PC-3 (cell line): ENCODE measurements around the gene SNCG. TPM values are rescaled to one million over a fixed set of nuclear protein-coding genes. Genes with fewer than 3 reads are reported as not detected.

Experiments used
- ATAC-seq: fragments of 200-7000 bp; cut with Tn5 transposase; 2 replicates; pipeline ENCODE4 v1.9.1; 2020; ENCODE audit warnings: mild to moderate bottlenecking, moderate library complexity
- BruUV-seq: library from RNA; stranded (reverse); fragments of 400-500 nt; replicated peaks from 2 replicates; lab custom pipeline; 2021; lab: Mats Ljungman, UMichigan
- CTCF ChIA-PET: fragments of 300-600 bp; sonication (Branson Sonifier 250); formaldehyde crosslinking; loops from one replicate; lab custom pipeline; 2022; ENCODE audit warnings: antibody characterized with exemption; lab: Charles Lee
- POLR2A ChIA-PET: fragments of 300-600 bp; sonication (Branson Sonifier 250); formaldehyde crosslinking; loops from one replicate; lab custom pipeline; 2022; ENCODE audit warnings: antibody characterized with exemption; ENCODE audit not compliant: unreplicated experiment; lab: Charles Lee
- DNase-seq: peaks from one replicate; pipeline ENCODE4 v3.0.0-alpha.2; 2015
- H2AFZ ChIP-seq: fragments of 300-600 bp; sonication (generic); 2 replicates; pipeline ENCODE4 v1.6.0; 2016; ENCODE audit warnings: antibody characterized with exemption, low read length
- H3F3A ChIP-seq: fragments of 300-600 bp; sonication (generic); one replicate; pipeline ENCODE4 v1.6.0; 2017; ENCODE audit warnings: antibody characterized with exemption, low read length, control low read depth, mild to moderate bottlenecking; ENCODE audit not compliant: unreplicated experiment
- H3K27ac ChIP-seq: fragments of 300-600 bp; sonication (generic); 2 replicates; pipeline ENCODE4 v1.5.1; 2016; ENCODE audit warnings: mild to moderate bottlenecking, low read length
- H3K27me3 ChIP-seq: fragments of 300-600 bp; sonication (generic); 2 replicates; pipeline ENCODE4 v1.6.1; 2016; ENCODE audit warnings: low read length, mixed read lengths
- H3K36me3 ChIP-seq: fragments of 300-600 bp; sonication (generic); 2 replicates; pipeline ENCODE4 v1.6.1; 2016; ENCODE audit warnings: low read depth, mixed run types, low read length, mixed read lengths
- H3K4me1 ChIP-seq: fragments of 300-600 bp; sonication (generic); 2 replicates; pipeline ENCODE4 v1.5.1; 2016; ENCODE audit warnings: low read length; ENCODE audit not compliant: insufficient read depth
- H3K4me2 ChIP-seq: fragments of 300-600 bp; sonication (generic); 2 replicates; pipeline ENCODE4 v1.6.0; 2016; ENCODE audit warnings: low read length
- H3K4me3 ChIP-seq: fragments of 300-600 bp; sonication (generic); 2 replicates; pipeline ENCODE4 v1.5.1; 2016; ENCODE audit warnings: mild to moderate bottlenecking, low read length, mixed read lengths
- H3K79me2 ChIP-seq: fragments of 300-600 bp; sonication (generic); 2 replicates; pipeline ENCODE4 v1.6.1; 2017; ENCODE audit warnings: low read length, mixed read lengths
- H3K9ac ChIP-seq: fragments of 300-600 bp; sonication (generic); 2 replicates; pipeline ENCODE4 v1.6.0; 2016; ENCODE audit warnings: mild to moderate bottlenecking, low read length
- H3K9me2 ChIP-seq: fragments of 300-600 bp; sonication (generic); replicated peaks from 2 replicates; pipeline ENCODE4 v1.6.1; 2016; ENCODE audit warnings: mixed run types, low read length, mixed read lengths
- H3K9me3 ChIP-seq: fragments of 300-600 bp; sonication (generic); 2 replicates; pipeline ENCODE4 v1.6.1; 2016; ENCODE audit warnings: low read length, mixed read lengths
- H4K20me1 ChIP-seq: fragments of 300-600 bp; sonication (generic); 2 replicates; pipeline ENCODE4 v1.6.1; 2016; ENCODE audit warnings: low read length, mixed read lengths
- EZH2 ChIP-seq: fragments of 300-600 bp; sonication (generic); IDR thresholded peaks from one replicate; pipeline ENCODE4 v1.6.1; 2017; ENCODE audit warnings: antibody characterized with exemption, mild to moderate bottlenecking, low read length; ENCODE audit not compliant: unreplicated experiment
- EZH2phosphoT487 ChIP-seq: fragments of 300-600 bp; sonication (generic); IDR thresholded peaks from 2 replicates; pipeline ENCODE4 v1.6.1; 2018; ENCODE audit warnings: mild to moderate bottlenecking, antibody characterized with exemption, low read length, borderline replicate concordance
- intact Hi-C: fragments of 100-400 bp; cut with micrococcal nuclease; formaldehyde crosslinking; loops from 2 replicates; pipeline ENCODE4 v1.9.0; 2023
- total RNA-seq: library from RNA; depleted of rRNA; stranded (reverse); fragments of >200 nt; gene quantifications from 2 replicates; pipeline ENCODE4 v1.2.3, GENCODE V29; 2014
- TF ChIP-seq, protein P1 (sequence below): fragments of 300-600 bp; sonication (generic); conservative IDR thresholded peaks from 2 replicates; pipeline ENCODE4 v1.5.1; 2017; ENCODE audit warnings: antibody characterized with exemption, low read depth, mild to moderate bottlenecking, low read length

The SNCG gene
- total RNA-seq, 1 experiment from 2014 or later: 2.7 TPM

DNA sequence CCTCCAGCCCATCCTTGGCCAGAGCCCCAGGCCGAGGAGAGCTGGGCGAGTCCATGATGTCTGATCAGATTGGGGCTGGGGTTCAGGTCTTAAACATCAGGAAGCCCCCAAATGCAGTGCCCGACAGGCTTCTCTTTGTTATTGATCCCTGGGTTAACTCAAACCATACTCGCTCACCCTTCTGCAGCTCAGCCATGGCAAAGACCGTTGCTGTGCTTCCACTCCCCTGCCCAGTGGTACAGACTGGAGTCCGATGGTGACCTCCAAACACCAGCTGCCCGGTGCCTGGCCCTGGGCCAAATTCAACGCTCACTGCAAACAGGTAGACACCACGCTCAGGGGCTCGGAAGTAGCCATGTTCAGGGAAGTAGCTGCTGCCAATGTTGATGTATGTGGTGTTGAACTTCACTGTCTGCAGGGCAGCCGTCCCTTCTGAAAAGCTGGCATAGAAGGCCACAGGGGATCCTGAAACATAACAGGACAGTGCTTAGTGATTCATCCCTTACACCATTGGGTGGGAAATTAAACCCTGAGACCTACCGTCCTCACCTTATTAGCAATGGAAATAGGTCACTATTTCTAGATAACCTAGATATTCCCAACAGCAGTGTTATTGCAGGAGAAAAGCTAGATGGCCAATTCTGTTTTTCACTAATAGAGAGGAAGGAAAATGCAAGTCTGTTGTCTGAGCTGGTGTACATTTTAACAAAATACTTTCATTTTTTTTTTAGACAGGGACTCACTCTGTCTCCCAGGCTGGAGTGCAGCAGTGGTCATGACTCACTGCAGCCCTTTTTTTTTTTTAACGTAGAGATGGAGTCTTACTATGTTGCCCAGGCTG is 21.5 kb upstream of the SNCG start:
- ATAC-seq: no peak
- POLR2A ChIA-PET: no interaction called here
- no peaks in the 10 kb centered on the region for H3K36me3 ChIP-seq

DNA sequence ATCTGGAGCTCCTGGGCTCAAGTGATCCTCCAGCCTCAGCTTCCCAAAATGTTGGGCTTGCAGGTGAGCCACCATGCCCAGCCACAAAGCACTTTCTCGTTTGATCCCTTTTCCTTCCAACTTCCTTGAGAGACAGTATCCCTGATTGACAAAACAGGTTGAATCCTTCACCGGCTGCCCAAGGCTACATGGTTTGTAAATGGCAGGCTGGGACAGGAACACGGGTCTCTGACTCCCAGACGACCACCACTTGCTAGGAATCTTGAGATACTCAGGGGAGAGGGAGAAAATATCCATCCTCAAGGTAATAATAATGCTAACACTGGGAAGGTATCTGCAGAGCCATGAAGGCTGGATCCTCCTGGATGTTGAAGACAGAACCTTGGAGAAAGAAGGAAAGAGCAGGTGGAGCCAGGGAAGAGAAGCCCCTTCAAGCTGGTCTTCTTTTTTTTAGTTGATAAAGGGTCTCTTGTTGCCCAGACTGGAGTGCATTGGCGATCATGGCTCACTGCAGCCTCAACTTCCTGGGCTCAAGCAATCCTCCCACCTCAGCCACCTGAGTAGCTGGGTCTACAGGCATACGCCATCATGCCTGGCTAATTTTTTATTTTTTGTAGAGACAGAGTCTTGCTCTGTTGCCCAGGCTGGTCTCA is 20.8 kb upstream of the SNCG start:
- Histone ChIP-seq H3K9me3 (no peaks in the 10 kb centered on the region), H3K27me3 (no peaks in the 10 kb centered on the region), H3K36me3 (no peaks in the 10 kb centered on the region), H2AFZ (no peak overlapping the region), H4K20me1 (no peaks in the 10 kb centered on the region), H3K79me2 (no peaks in the 10 kb centered on the region), H3F3A (no peaks in the 10 kb centered on the region), H3K9me2 (no peaks in the 10 kb centered on the region), H3K4me2 (no peak overlapping the region), H3K9ac (no peak overlapping the region), H3K4me1 (peaks cover 4% of the 10 kb centered on the region; the same call in 1 of the 2 replicates), H3K27ac (no peak overlapping the region), H3K4me3 (no peak overlapping the region)
- ATAC-seq (no peak), DNase-seq (no peak)
- TF ChIP-seq, protein P1, sequence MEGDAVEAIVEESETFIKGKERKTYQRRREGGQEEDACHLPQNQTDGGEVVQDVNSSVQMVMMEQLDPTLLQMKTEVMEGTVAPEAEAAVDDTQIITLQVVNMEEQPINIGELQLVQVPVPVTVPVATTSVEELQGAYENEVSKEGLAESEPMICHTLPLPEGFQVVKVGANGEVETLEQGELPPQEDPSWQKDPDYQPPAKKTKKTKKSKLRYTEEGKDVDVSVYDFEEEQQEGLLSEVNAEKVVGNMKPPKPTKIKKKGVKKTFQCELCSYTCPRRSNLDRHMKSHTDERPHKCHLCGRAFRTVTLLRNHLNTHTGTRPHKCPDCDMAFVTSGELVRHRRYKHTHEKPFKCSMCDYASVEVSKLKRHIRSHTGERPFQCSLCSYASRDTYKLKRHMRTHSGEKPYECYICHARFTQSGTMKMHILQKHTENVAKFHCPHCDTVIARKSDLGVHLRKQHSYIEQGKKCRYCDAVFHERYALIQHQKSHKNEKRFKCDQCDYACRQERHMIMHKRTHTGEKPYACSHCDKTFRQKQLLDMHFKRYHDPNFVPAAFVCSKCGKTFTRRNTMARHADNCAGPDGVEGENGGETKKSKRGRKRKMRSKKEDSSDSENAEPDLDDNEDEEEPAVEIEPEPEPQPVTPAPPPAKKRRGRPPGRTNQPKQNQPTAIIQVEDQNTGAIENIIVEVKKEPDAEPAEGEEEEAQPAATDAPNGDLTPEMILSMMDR: no peak
- TF ChIP-seq EZH2 (no peak), EZH2phosphoT487 (no peak)
- CTCF ChIA-PET: interaction anchor here (1.3 kb wide), 1 partner anchor 23 kb away, joined by 5 read pairs; no protein-coding TSS in a partner anchor
- BruUV-seq: no TSS peak
- intact Hi-C loops: no loop called here
- POLR2A ChIA-PET: no interaction called here

More for the DNA sequence above, 21.5 kb upstream of the SNCG start:
- intact Hi-C loops: no loop called here
- Histone ChIP-seq H3K79me2 (no peaks in the 10 kb centered on the region), H3K4me1 (peaks cover 7% of the 10 kb centered on the region), H3K27me3 (no peaks in the 10 kb centered on the region), H3K4me3 (no peak overlapping the region), H3K4me2 (no peak overlapping the region), H3K9me2 (no peaks in the 10 kb centered on the region), H2AFZ (no peak overlapping the region), H3K9me3 (no peaks in the 10 kb centered on the region), H3F3A (no peaks in the 10 kb centered on the region), H4K20me1 (no peaks in the 10 kb centered on the region), H3K27ac (no peak overlapping the region), H3K9ac (no peak overlapping the region)
- CTCF ChIA-PET: no interaction called here
- TF ChIP-seq EZH2 (no peak), EZH2phosphoT487 (no peak)
- TF ChIP-seq, protein P1: no peak
- BruUV-seq: no TSS peak
- no peak for DNase-seq
